ENCODE data around the gene DISP3. TPM values are rescaled to one million over a fixed set of nuclear protein-coding genes. Genes with fewer than 3 reads are reported as not detected.

The DISP3 gene
- total RNA-seq, 1 experiment from 2014 or later: 2.3 TPM

- Histone ChIP-seq H3K4me2 (ENCODE audit: low read length) (no peak overlapping the region), H3K79me2 (ENCODE audit: insufficient read depth, low read length) (no peaks in the 10 kb centered on the region), H4K20me1 (ENCODE audit: insufficient read depth) (no peaks in the 10 kb centered on the region), H3K27ac (ENCODE audit: low read depth, low read length) (no peak overlapping the region), H3K27me3 (ENCODE audit: insufficient read depth, low read length) (peaks cover 54% of the 10 kb centered on the region), H3K9ac (ENCODE audit: low read length) (no peak overlapping the region), H3K36me3 (ENCODE audit: control insufficient read depth in 1 of 2, insufficient read depth in 2 of 2, low read length in 2 of 2) (no peaks in the 10 kb centered on the region), H3K4me1 (ENCODE audit: control insufficient read depth in 1 of 2, insufficient read depth in 2 of 2, low read length in 2 of 2) (no peaks in the 10 kb centered on the region), H3K9me2 (ENCODE audit: insufficient read depth) (no peaks in the 10 kb centered on the region), H3K9me3 (ENCODE audit: control insufficient read depth in 1 of 2, insufficient read depth in 1 of 2, low read depth in 1 of 2, low read length in 2 of 2) (no peaks in the 10 kb centered on the region), H2AFZ (ENCODE audit: low read depth, low read length, poor library complexity, severe bottlenecking) (no peak overlapping the region), H3K4me3 (replicated peaks in 1 of 2; ENCODE audit: low read depth in 1 of 2, low read length in 2 of 2) (no peak overlapping the region)
- POLR2A ChIA-PET: no interaction called here
- no peak for ATAC-seq
- no peak for TF ChIP-seq CTCF (IDR thresholded peaks at IDR 0.05 in 2 of 3, conservative IDR thresholded peaks at IDR 0.05 in 1 of 3; ENCODE audit: borderline replicate concordance in 1 of 3, insufficient read depth in 1 of 3, low read depth in 2 of 3, low read length in 2 of 3)
- TF ChIP-seq YY1 (IDR thresholded peaks at IDR 0.05; ENCODE audit: extremely low read depth, insufficient replicate concordance, low read depth, low read length): no peak
- no peak for TF ChIP-seq POLR2AphosphoS5 (IDR thresholded peaks at IDR 0.05; ENCODE audit: low read depth, low read length)
- no peak for TF ChIP-seq ZFX (IDR thresholded peaks at IDR 0.05)
- no peak for TF ChIP-seq TCF7L2 (IDR thresholded peaks at IDR 0.05; ENCODE audit: borderline replicate concordance, extremely low read depth, insufficient read depth, insufficient read length)
- TF ChIP-seq SIN3A (IDR thresholded peaks at IDR 0.05; ENCODE audit: low read depth): no peak
- TF ChIP-seq MAX (IDR thresholded peaks at IDR 0.05): no peak
- TF ChIP-seq EGR1 (IDR thresholded peaks at IDR 0.05; ENCODE audit: low read depth): no peak
- CTCF ChIA-PET: no interaction called here
- RAD21 ChIA-PET (ENCODE audit: low non-redundant PET in 1 of 2, low total read pairs in 2 of 2, uncharacterized antibody in 2 of 2, unreplicated experiment in 2 of 2): no interaction called here
- no peak for DNase-seq (ENCODE audit: low read depth, low spot score)
- intact Hi-C loops (cut with micrococcal nuclease): no loop called here
- no TSS peak for BruUV-seq (replicated peaks)
These were observed 8.3 kb downstream of the DISP3 start for GRCh38 chr1:11487196-11487751.

Data from HCT116 (cell line).